Measurements from ENCODE around the gene IFNL2. TPM values are rescaled to one million over a fixed set of nuclear protein-coding genes. Genes with fewer than 3 reads are reported as not detected.

IFNL2 gene
- total and polyA plus RNA-seq, 7 donors, result not detected

- WGBS, 2 donors, result 53 to 69% methylated on average over 17 of the region's 17 CpGs
- no peak overlapping the region for H3K4me3 ChIP-seq
- H3K27ac ChIP-seq, result no peak overlapping the region
- no peaks in the 10 kb centered on the region for H3K4me1 ChIP-seq
- no peaks in the 10 kb centered on the region for H3K36me3 ChIP-seq
- peaks cover 0 to 29% (median 0%) of the 10 kb centered on the region in 3 donors for H3K27me3 ChIP-seq
- peak; percentile 52 for DNase-seq
- no peak for TF ChIP-seq POLR2AphosphoS5 (IDR thresholded peaks at IDR 0.05)
- TF ChIP-seq EP300 (IDR thresholded peaks at IDR 0.05), result no peak
- no peak for TF ChIP-seq CTCF (IDR thresholded peaks at IDR 0.05)
- TF ChIP-seq POLR2A (IDR thresholded peaks at IDR 0.05), result no peak
- H3K9me3 ChIP-seq, result no peaks in the 10 kb centered on the region
- intact Hi-C loops (cut with DNase I), result no loop called here
Measured at GRCh38 chr19:39297931-39298634, 29.9 kb downstream of the IFNL2 start.

- TF ChIP-seq POLR2AphosphoS5 (IDR thresholded peaks at IDR 0.05), result no peak
- TF ChIP-seq POLR2A (IDR thresholded peaks at IDR 0.05), result no peak
- TF ChIP-seq EP300 (IDR thresholded peaks at IDR 0.05), result no peak
- no peak for TF ChIP-seq CTCF (IDR thresholded peaks at IDR 0.05)
- WGBS, 2 donors, result 84 to 86% methylated on average over 9 of the region's 9 CpGs
- intact Hi-C loops (cut with DNase I), result no loop called here
- DNase-seq, result no peak
- no peaks in the 10 kb centered on the region for H3K36me3 ChIP-seq
- no peaks in the 10 kb centered on the region for H3K9me3 ChIP-seq
- no peak overlapping the region for H3K4me3 ChIP-seq
- H3K4me1 ChIP-seq, result no peaks in the 10 kb centered on the region
- peaks cover 0 to 42% (median 7%) of the 10 kb centered on the region in 3 donors for H3K27me3 ChIP-seq
- H3K27ac ChIP-seq, result no peak overlapping the region
Measured at GRCh38 chr19:39299404-39299803, 31.2 kb downstream of the IFNL2 start.

- peaks cover 1 to 46% (median 12%) of the 10 kb centered on the region in 3 donors for H3K27me3 ChIP-seq
- H3K27ac ChIP-seq, result no peak overlapping the region
- H3K4me3 ChIP-seq, result no peak overlapping the region
- intact Hi-C loops (cut with DNase I), result no loop called here
- 88 to 91% methylated on average over 10 of the region's 10 CpGs for WGBS, 2 donors
- no peak for DNase-seq
- TF ChIP-seq POLR2AphosphoS5 (IDR thresholded peaks at IDR 0.05), result no peak
- no peaks in the 10 kb centered on the region for H3K4me1 ChIP-seq
- H3K36me3 ChIP-seq, result no peaks in the 10 kb centered on the region
- H3K9me3 ChIP-seq, result no peaks in the 10 kb centered on the region
Measured at GRCh38 chr19:39299832-39300231, 31.6 kb downstream of the IFNL2 start.

GRCh38 chr19:39301021-39301420 lies 32.8 kb downstream of the IFNL2 start:
- Histone ChIP-seq H3K4me1 (no peaks in the 10 kb centered on the region), H3K27ac (no peak overlapping the region), H3K4me3 (no peak overlapping the region), H3K36me3 (no peaks in the 10 kb centered on the region), H3K27me3 (peaks cover 7 to 58% (median 24%) of the 10 kb centered on the region in 3 donors), H3K9me3 (no peaks in the 10 kb centered on the region)
- intact Hi-C loops (cut with DNase I), result no loop called here
- 77 to 88% methylated on average over 4 of the region's 4 CpGs for WGBS, 2 donors
- TF ChIP-seq POLR2A (IDR thresholded peaks at IDR 0.05) (no peak), POLR2AphosphoS5 (IDR thresholded peaks at IDR 0.05) (no peak), EP300 (IDR thresholded peaks at IDR 0.05) (no peak), CTCF (IDR thresholded peaks at IDR 0.05) (no peak)
- DNase-seq, result peak; percentile 15

- TF ChIP-seq POLR2AphosphoS5 (IDR thresholded peaks at IDR 0.05), result no peak
- TF ChIP-seq POLR2A (IDR thresholded peaks at IDR 0.05), result no peak
- TF ChIP-seq CTCF (IDR thresholded peaks at IDR 0.05), result no peak
- TF ChIP-seq EP300 (IDR thresholded peaks at IDR 0.05), result no peak
- Histone ChIP-seq H3K9me3 (no peaks in the 10 kb centered on the region), H3K4me3 (no peak overlapping the region), H3K36me3 (no peaks in the 10 kb centered on the region), H3K4me1 (no peaks in the 10 kb centered on the region), H3K27ac (no peak overlapping the region), H3K27me3 (peaks cover 7 to 59% (median 28%) of the 10 kb centered on the region in 3 donors)
- intact Hi-C loops (cut with DNase I), result no loop called here
- WGBS, 2 donors, result 85 to 88% methylated on average over 3 of the region's 3 CpGs
- no peak for DNase-seq
Measured at GRCh38 chr19:39301562-39301961, 33.4 kb downstream of the IFNL2 start.
